ENCODE results near the gene ELAVL3.
"Not testable (repeated sequence)": the region's sequence is repeated elsewhere in the genome, so short reads cannot be mapped to it uniquely, and the experiment has no call there.

DNA sequence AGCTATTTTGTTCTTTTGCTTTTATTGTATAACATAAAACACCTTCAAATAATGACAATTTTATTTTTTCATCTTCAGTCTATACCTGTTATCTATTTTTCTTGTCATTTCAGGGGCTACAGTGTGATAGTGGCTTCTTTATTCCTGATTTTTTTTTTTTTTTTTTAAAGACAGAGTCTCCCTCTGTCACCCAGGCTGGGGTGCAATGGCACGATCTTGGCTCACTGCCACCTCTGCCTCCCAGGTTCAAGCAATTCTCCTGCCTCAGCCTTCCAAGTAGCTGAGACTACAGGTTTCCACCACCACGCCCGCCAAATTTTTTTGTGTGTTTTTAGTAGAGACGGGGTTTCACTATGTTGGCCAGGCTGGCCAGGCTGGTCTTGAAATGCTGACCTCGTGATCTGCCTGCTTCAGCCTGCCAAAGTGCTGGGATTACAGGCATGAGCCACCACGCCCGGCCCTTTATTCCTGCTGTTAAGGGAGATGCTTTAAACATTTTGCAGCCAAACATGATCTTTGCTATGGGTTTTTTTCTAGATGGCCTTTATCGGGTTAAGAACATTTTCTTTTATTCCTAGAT, 12.5 kb downstream of the ELAVL3 start:
- TF ChIP-seq, protein P1, sequence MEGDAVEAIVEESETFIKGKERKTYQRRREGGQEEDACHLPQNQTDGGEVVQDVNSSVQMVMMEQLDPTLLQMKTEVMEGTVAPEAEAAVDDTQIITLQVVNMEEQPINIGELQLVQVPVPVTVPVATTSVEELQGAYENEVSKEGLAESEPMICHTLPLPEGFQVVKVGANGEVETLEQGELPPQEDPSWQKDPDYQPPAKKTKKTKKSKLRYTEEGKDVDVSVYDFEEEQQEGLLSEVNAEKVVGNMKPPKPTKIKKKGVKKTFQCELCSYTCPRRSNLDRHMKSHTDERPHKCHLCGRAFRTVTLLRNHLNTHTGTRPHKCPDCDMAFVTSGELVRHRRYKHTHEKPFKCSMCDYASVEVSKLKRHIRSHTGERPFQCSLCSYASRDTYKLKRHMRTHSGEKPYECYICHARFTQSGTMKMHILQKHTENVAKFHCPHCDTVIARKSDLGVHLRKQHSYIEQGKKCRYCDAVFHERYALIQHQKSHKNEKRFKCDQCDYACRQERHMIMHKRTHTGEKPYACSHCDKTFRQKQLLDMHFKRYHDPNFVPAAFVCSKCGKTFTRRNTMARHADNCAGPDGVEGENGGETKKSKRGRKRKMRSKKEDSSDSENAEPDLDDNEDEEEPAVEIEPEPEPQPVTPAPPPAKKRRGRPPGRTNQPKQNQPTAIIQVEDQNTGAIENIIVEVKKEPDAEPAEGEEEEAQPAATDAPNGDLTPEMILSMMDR (IDR thresholded peaks at IDR 0.05), result not testable (repeated sequence)
- TF ChIP-seq, protein P2, sequence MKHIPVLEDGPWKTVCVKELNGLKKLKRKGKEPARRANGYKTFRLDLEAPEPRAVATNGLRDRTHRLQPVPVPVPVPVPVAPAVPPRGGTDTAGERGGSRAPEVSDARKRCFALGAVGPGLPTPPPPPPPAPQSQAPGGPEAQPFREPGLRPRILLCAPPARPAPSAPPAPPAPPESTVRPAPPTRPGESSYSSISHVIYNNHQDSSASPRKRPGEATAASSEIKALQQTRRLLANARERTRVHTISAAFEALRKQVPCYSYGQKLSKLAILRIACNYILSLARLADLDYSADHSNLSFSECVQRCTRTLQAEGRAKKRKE (CRISPR knock-in tag; IDR thresholded peaks at IDR 0.05; ENCODE audit: low read depth), result not testable (repeated sequence)
- TF ChIP-seq CBX8 (IDR thresholded peaks at IDR 0.05); SMC3 (IDR thresholded peaks at IDR 0.05); SREBF2 (IDR thresholded peaks at IDR 0.05); POLR2A (IDR thresholded peaks at IDR 0.05; ENCODE audit: low read length); POLR2AphosphoS2 (conservative IDR thresholded peaks at IDR 0.05; ENCODE audit: low read length): not testable (repeated sequence)
- TF ChIP-seq, protein P3, sequence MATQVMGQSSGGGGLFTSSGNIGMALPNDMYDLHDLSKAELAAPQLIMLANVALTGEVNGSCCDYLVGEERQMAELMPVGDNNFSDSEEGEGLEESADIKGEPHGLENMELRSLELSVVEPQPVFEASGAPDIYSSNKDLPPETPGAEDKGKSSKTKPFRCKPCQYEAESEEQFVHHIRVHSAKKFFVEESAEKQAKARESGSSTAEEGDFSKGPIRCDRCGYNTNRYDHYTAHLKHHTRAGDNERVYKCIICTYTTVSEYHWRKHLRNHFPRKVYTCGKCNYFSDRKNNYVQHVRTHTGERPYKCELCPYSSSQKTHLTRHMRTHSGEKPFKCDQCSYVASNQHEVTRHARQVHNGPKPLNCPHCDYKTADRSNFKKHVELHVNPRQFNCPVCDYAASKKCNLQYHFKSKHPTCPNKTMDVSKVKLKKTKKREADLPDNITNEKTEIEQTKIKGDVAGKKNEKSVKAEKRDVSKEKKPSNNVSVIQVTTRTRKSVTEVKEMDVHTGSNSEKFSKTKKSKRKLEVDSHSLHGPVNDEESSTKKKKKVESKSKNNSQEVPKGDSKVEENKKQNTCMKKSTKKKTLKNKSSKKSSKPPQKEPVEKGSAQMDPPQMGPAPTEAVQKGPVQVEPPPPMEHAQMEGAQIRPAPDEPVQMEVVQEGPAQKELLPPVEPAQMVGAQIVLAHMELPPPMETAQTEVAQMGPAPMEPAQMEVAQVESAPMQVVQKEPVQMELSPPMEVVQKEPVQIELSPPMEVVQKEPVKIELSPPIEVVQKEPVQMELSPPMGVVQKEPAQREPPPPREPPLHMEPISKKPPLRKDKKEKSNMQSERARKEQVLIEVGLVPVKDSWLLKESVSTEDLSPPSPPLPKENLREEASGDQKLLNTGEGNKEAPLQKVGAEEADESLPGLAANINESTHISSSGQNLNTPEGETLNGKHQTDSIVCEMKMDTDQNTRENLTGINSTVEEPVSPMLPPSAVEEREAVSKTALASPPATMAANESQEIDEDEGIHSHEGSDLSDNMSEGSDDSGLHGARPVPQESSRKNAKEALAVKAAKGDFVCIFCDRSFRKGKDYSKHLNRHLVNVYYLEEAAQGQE (IDR thresholded peaks at IDR 0.05), result not testable (repeated sequence)
- TF ChIP-seq, protein P4, sequence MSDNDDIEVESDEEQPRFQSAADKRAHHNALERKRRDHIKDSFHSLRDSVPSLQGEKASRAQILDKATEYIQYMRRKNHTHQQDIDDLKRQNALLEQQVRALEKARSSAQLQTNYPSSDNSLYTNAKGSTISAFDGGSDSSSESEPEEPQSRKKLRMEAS (IDR thresholded peaks at IDR 0.05), result not testable (repeated sequence)
